GM12873 (cell line): ENCODE measurements around the gene C1orf167.

Experiments
- CTCF ChIP-seq: IDR thresholded peaks from 2 replicates; pipeline ENCODE4 v1.5.1; 2012; ENCODE audit warnings: low read depth, mild to moderate bottlenecking, moderate library complexity, low read length, control low read depth; ENCODE audit not compliant: insufficient read depth; ENCODE audit errors: missing control alignments

C1orf167 gene

GRCh38 chr1:11835441-11836225, 73.6 kb downstream of the C1orf167 start:
- TF ChIP-seq CTCF, result no peak

DNA sequence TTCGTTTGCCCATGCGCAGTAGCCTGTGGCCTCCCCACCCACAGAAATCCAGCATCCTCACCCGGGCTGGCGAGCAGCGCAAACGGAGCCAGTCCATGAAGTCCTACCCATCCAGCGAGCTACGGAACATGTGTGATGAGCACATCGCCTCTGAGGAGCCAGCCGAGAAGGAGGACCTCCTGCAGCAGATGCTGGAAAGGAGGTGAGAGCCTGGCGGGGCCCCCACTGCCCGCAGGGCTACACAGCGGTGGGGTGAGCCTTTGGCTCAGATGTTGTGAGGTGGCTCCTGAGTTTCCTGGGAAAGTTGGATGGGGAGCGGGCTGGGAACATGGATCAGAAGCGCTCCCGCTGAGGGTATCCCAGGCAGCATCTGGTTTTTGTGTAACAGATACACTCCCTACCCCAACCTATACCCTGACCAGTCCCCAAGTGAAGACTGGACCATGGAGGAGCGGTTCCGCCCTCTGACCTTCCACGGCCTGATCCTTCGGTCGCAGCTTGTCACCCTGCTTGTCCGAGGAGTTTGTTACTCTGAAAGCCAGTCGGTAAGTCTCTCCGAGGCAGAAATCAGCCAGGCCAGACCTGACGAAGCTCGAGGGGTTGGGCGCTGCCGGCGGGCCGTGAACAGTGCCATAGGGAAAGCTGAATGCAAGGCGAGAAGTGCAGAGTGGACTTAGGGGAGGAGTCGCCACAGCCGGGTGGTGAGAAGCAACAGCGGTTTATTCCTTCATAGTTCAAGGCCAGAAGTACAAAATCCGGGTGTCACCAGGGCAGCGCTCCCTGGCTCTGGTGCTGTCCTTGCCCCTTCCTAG, 75.2 kb downstream of the C1orf167 start:
- TF ChIP-seq CTCF, result no peak

- no peak for TF ChIP-seq CTCF
Observed at GRCh38 chr1:11837767-11838348, 75.9 kb downstream of the C1orf167 start.

- TF ChIP-seq CTCF, result peak; percentile 100
Observed at GRCh38 chr1:11838349-11839272, 76.6 kb downstream of the C1orf167 start.
